ENCODE data around the gene R3HDML. TPM values are rescaled to one million over a fixed set of nuclear protein-coding genes. Genes with fewer than 3 reads are reported as not detected.

The R3HDML gene
- polyA plus RNA-seq, 1 donor (not counting 4 experiments of a cell fraction or from before 2014, with no cell fraction given): not detected

- no peaks in the 10 kb centered on the region for H3K9me1 ChIP-seq (ENCODE audit: control insufficient read depth, extremely low read depth, insufficient read depth, low read length)
- no peaks in the 10 kb centered on the region for H3K9me3 ChIP-seq (ENCODE audit: control insufficient read depth, low read depth, low read length)
- DNase-seq (ENCODE audit: low read depth, low spot score) (no peak), FAIRE-seq (no peak)
- peaks cover 3% of the 10 kb centered on the region for H3K27me3 ChIP-seq (ENCODE audit: control insufficient read depth, extremely low read depth, insufficient read depth, low read length)
- no peak overlapping the region for H3K4me3 ChIP-seq (ENCODE audit: control insufficient read depth in 2 of 3, extremely low read depth in 1 of 3, insufficient read depth in 2 of 3, low read depth in 1 of 3, low read length in 3 of 3)
- dilution Hi-C loops (cut with MboI; ENCODE audit: extremely low pct_ligation_motif_present, low sequenced_read_pairs): no loop called here
- no peaks in the 10 kb centered on the region for H3K79me2 ChIP-seq (ENCODE audit: control insufficient read depth, insufficient read depth, low read length)
- H4K20me1 ChIP-seq (ENCODE audit: control insufficient read depth, extremely low read depth, insufficient read depth, low read length): no peaks in the 10 kb centered on the region
- H3K36me3 ChIP-seq (ENCODE audit: control insufficient read depth in 2 of 2, extremely low read depth in 1 of 2, insufficient read depth in 2 of 2, low read length in 2 of 2): no peaks in the 10 kb centered on the region
- no peak overlapping the region for H3K4me2 ChIP-seq (ENCODE audit: control insufficient read depth, extremely low read depth, insufficient read depth, low read depth, low read length)
- H2AFZ ChIP-seq (ENCODE audit: control insufficient read depth, low read length): no peak overlapping the region
- H3K9ac ChIP-seq (ENCODE audit: control insufficient read depth, extremely low read depth, insufficient read depth, low read length): no peak overlapping the region
- no peaks in the 10 kb centered on the region for H3K4me1 ChIP-seq (ENCODE audit: control insufficient read depth, extremely low read depth, insufficient read depth, low read length)
- TF ChIP-seq CTCF (optimal IDR thresholded peaks at IDR 0.05 in 1 of 3, IDR thresholded peaks at IDR 0.05 in 1 of 3, conservative IDR thresholded peaks at IDR 0.05 in 1 of 3; ENCODE audit: extremely low read depth in 1 of 3, insufficient read depth in 2 of 3, low read length in 3 of 3) (no peak), EZH2 (IDR thresholded peaks at IDR 0.05; ENCODE audit: low read length) (no peak)
- H3K27ac ChIP-seq (ENCODE audit: control insufficient read depth, insufficient read depth, low read length): no peak overlapping the region
These were observed 27.2 kb downstream of the R3HDML start for GRCh38 chr20:44364068-44364467.

- no peak for DNase-seq (ENCODE audit: low read depth, low spot score)
- Histone ChIP-seq H3K4me2 (ENCODE audit: control insufficient read depth, extremely low read depth, insufficient read depth, low read depth, low read length) (no peak overlapping the region), H3K9me1 (ENCODE audit: control insufficient read depth, extremely low read depth, insufficient read depth, low read length) (no peaks in the 10 kb centered on the region), H3K79me2 (ENCODE audit: control insufficient read depth, insufficient read depth, low read length) (no peaks in the 10 kb centered on the region), H2AFZ (ENCODE audit: control insufficient read depth, low read length) (no peak overlapping the region), H3K4me1 (ENCODE audit: control insufficient read depth, extremely low read depth, insufficient read depth, low read length) (no peaks in the 10 kb centered on the region), H3K9ac (ENCODE audit: control insufficient read depth, extremely low read depth, insufficient read depth, low read length) (no peak overlapping the region), H4K20me1 (ENCODE audit: control insufficient read depth, extremely low read depth, insufficient read depth, low read length) (no peaks in the 10 kb centered on the region), H3K27me3 (ENCODE audit: control insufficient read depth, extremely low read depth, insufficient read depth, low read length) (no peaks in the 10 kb centered on the region), H3K9me3 (ENCODE audit: control insufficient read depth, low read depth, low read length) (no peaks in the 10 kb centered on the region), H3K4me3 (ENCODE audit: control insufficient read depth in 2 of 3, extremely low read depth in 1 of 3, insufficient read depth in 2 of 3, low read depth in 1 of 3, low read length in 3 of 3) (no peak overlapping the region), H3K27ac (ENCODE audit: control insufficient read depth, insufficient read depth, low read length) (no peak overlapping the region), H3K36me3 (ENCODE audit: control insufficient read depth in 2 of 2, extremely low read depth in 1 of 2, insufficient read depth in 2 of 2, low read length in 2 of 2) (no peaks in the 10 kb centered on the region)
- dilution Hi-C loops (cut with MboI; ENCODE audit: extremely low pct_ligation_motif_present, low sequenced_read_pairs): no loop called here
- FAIRE-seq: no peak
- TF ChIP-seq CTCF (optimal IDR thresholded peaks at IDR 0.05 in 1 of 3, IDR thresholded peaks at IDR 0.05 in 1 of 3, conservative IDR thresholded peaks at IDR 0.05 in 1 of 3; ENCODE audit: extremely low read depth in 1 of 3, insufficient read depth in 2 of 3, low read length in 3 of 3) (no peak), EZH2 (IDR thresholded peaks at IDR 0.05; ENCODE audit: low read length) (no peak)
These were observed 27.9 kb downstream of the R3HDML start for GRCh38 chr20:44364780-44365179.
